Globus pallidus (tissue), 1 donor: ENCODE results near the gene SIGLEC9.

ENCODE experiments used
- DNase-seq: peaks from one replicate; pipeline ENCODE4 v3.0.0-alpha.2; 2015; ENCODE audit warnings: low spot score

The SIGLEC9 gene

DNA sequence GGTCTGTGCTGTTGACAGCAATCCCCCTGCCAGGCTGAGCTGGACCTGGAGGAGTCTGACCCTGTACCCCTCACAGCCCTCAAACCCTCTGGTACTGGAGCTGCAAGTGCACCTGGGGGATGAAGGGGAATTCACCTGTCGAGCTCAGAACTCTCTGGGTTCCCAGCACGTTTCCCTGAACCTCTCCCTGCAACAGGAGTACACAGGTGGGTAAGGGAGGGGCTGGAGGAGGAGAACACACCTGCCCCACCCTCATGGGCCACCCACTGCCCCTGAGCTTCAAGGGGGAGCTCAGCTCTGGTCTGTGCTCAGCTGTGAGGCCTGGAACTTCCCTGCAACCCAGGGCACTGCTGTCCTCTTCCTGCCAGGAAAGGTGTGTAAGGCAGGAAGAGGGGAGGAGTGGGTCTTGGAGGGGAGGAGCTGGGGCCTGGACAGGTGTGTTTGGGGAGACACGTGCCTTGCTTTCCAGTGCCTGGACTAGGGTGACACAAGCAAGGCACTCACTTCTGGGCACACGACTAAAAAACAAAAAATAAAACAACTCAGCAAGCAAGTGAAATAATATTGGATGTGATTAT, 21.3 kb downstream of the SIGLEC9 start:
- DNase-seq: no peak

DNA sequence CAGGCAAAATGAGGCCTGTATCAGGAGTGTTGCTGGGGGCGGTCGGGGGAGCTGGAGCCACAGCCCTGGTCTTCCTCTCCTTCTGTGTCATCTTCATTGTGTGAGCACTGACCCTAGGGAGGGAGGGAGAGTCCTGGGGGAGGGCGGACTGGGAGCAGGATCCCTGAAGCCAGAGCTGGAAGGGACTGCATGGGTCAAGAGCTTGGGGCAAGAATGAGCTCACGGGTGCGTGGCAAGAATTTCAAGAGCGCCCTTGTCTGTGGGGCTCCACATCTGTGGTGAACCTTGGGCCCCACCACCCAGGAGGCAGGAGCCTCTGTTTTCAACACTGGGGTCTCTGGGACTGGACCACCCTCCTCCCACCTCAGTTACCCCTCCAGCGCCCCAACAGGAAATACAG, 22.0 kb downstream of the SIGLEC9 start:
- DNase-seq: no peak

DNA sequence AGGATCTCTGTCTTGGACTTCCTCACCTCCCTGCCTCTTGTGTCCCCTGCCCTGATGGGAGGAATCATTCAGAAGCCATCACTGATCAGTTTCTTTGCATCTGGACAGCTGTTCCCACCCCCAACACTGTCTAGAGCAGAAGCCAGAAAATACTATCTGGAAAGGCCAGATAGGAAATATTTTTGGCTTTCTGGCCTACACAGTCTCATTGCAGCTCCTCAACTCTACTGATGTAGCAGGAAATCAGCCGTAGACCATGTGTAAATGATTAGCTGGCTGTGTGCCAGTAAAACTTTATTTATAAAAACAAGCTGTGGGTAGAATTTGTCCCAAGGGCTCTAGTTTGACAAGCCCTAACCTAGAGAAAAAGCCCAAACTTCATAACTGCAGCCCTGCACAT, 23.0 kb downstream of the SIGLEC9 start:
- DNase-seq: no peak

DNA sequence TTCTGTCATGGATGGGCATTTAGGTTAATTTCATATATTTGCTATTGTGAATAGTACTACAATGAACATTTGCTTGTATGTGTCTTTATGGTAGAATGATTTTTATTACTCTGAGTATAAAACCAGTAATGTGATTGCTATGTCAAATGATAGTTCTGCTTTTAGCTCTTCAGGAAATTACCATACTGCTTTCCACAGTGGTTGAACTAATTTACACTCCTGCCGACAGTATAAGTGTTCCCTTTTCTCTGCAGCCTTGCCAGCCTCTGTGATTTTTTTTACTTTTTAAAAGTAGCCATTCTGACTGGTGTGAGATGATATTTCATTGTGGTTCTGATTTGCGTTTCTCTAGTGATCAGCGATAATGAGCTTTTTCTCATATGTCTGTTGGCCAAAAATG, 23.9 kb downstream of the SIGLEC9 start:
- DNase-seq: no peak

DNA sequence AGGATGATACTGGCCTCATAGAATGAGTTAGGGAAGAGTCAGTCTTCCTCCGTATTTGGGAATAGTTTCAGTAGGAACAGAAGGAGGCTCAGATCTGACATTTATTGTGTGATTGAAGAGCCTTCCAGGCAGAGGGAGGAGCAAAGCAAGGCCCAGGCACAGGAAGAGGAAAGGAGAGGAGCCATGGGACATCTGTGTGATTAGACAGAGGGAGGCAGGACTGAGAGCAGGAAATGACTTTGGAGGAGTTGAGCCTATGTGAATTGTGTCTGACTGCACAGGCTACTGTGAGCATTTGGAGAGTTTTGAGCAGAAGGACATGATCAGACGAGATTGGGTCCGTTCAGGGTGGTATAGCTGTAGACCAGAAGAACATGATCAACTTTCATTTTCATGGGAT, 25.9 kb downstream of the SIGLEC9 start:
- no peak for DNase-seq

DNA sequence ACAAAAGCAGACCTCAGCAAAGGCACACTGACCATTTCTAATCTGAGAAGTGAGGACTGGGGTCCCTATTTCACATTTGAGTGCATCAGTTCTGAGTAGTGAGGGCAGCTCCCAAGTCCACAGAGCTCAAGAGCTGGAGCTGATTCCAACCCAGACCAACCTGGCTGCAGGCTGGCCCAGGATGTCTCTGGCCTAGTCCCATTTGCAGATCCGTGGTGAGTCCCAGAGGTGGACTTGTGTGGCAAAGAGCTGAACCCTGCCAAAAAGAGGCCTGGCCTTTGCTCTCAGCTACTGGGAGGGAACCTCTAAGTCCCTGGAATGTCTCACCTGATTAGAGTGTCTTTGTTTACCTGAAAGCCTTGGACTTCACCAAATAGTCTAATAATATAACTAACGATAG, 32.0 kb downstream of the SIGLEC9 start:
- DNase-seq: no peak

DNA sequence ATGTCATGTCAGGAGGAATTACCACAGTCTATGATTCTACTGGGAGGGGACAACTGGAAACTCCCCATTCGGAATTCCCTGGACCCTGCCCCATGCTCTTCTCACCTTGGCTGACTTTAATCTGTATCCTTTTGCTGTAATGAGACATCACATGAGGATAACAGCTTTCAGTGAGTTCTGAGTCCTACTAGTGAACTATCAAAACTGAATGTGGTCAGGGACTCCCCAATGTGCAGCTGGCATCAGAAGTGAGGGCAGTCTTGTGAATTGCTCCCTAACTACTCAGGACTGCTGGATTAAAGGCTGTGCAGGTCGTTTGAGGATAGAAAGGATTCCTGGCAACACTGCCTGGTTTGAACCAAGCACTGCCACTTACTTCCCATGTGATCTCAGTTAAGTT, 32.6 kb downstream of the SIGLEC9 start:
- no peak for DNase-seq

DNA sequence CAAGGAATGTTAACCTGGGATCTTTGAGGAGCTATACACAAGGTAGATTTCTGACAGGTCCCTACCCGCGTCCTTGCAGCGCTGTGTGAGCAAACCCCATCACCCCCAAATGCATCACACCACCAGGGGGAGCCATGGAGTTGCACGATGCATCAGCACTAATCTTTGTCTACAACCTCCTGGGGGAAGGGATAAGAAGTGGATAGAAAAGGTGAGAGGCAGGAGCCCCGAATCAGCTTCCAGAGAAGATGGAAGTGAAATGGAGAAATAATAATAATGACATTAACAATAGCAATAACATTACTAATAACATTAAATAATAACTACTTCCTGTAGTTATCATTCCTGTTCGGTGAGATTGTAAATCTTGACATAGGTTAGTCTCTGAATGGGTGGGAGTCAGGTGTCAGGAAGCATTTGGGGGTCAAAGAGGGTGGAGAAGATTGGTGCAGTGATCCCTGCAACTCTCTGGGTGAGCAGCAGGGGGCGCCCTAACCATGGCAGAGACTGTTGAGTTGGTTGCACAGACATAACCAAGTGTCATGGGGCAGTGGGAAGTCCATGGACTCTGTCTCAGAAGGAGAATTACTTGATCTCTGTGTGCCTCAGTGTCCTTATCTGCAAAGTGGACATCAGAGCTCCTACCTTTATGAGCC, 33.9 kb downstream of the SIGLEC9 start:
- no peak for DNase-seq

DNA sequence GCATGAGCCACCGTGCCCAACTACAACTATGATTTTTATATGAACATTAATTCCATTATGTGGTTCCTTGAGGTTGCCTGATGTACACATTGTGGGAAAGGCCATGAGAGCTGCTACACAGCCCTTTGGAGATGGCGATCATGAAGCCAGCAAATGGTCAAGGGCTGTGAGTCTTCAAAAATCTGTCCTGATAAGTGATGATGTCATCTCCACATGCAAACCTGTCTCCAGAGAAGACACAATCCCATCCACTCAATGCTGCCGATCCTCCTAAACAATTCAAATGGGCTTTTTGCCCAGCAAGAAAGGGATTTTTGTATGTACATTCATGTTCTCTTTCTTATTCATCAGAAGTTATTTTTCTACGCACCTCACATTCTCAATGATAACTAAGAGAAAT, 35.0 kb downstream of the SIGLEC9 start:
- DNase-seq: no peak

DNA sequence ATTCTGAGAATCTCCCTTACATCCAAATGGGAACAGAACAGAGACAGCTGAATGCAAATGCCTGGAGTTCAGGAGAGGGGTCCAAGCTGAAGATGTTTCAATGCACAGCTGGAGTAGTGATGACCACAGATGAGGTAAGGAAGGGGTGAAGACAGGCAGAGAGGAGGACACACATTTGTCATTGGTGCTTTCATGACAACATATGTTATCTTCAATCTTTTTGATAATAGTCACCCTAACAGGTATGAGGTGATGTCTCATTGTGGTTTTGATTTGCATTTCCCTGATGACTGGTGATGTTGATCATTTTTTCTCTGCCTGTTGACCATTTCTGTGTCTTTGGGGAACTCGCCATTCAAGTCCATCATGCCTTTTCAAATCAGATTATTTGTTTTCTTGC, 36.6 kb downstream of the SIGLEC9 start:
- no peak for DNase-seq

DNA sequence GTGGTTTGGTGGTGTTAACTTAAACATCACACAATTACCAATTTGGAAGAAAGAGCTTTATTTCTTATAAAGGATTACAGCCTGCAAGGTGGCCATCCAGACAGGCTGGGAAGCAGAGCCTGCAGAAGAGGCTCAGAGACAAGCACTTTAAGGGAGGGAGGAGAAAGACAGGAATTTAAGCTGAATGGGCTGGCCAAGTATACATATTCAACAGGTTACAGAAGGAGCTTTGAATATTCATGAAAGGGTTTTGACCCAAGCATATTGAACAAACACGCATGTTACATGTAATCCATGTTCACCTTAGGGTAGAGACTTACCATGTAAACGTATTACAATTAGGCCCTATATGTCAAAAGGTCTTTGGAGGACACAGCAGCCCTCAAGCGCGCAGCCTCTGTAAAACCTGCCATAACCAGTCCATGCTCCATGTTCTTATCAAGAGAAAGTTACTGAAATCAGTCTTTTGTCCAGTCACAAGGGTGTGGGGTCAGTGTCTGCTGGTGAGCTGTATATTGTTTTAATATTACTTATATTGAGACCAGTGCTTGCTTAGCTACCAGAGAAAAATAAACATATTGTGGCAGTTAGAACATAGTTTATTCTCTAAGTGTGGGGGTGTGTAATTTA, 37.3 kb downstream of the SIGLEC9 start:
- no peak for DNase-seq

DNA sequence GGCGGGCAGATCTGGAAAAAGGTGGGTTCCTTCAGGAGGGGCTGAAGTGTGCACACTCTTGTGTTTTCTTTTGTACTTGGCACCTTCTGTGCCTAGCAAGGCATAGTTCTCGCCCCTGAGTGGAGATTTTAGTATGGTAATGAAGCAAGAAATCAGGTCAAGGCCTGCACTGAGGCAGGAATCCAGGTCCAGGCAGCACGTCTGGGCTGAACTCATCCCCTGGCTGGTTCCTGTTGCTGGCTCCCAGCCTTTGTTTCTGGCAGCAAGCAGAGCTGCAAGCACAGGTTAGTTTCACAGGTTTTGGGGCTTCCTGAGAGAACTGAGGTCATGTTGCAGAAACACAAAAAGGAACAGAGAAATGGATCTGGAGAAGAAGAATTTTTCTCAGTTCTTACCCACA, 38.6 kb downstream of the SIGLEC9 start:
- no peak for DNase-seq

DNA sequence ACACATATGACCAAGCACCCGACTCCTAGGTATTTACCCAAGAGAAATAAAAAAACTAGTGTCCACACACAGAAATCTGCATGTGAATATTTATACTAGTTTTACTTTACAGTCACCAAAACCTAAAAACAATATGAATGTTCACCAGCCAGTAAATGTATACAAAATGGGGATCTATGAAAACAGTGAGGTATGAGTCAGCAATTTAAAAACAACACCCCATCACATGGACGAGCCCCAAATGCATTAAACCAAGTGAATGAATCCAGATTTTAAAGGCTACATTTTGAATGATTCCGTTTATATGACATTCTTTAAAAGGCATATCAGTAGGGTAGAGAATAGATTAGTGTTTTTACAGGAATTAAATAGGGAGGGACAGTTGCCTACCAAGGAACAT, 39.5 kb downstream of the SIGLEC9 start:
- DNase-seq: no peak

DNA sequence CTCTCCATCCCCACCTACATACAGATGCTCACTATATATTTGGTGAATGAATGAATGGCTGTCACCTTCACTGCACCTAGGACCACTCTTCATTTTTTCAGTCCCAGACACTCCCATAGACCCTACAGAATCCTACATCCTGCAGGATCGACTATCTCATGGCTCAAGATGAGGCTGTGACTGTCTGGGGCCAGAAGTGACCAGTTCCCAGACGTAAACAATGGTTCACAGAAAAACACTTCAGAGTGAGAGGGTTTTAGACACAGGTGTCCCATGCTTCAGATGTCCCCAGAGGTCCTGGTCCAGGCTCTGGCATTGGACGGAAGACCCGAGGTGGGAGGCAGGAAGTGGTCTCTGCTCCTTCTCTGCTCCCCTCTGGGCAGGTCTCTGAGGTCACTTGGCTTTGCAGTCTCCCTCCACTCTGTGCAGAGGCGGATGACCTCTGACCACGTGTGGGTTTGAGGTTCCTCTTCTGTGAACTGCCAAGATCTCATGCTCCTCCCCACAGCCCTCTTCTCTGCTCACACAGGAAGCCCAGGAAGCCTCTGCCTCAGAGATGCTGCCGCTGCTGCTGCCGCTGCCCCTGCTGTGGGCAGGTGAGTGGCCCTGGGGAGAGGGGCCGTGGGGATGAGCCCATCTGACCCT, 42.3 kb downstream of the SIGLEC9 start:
- peak; percentile 40 for DNase-seq

DNA sequence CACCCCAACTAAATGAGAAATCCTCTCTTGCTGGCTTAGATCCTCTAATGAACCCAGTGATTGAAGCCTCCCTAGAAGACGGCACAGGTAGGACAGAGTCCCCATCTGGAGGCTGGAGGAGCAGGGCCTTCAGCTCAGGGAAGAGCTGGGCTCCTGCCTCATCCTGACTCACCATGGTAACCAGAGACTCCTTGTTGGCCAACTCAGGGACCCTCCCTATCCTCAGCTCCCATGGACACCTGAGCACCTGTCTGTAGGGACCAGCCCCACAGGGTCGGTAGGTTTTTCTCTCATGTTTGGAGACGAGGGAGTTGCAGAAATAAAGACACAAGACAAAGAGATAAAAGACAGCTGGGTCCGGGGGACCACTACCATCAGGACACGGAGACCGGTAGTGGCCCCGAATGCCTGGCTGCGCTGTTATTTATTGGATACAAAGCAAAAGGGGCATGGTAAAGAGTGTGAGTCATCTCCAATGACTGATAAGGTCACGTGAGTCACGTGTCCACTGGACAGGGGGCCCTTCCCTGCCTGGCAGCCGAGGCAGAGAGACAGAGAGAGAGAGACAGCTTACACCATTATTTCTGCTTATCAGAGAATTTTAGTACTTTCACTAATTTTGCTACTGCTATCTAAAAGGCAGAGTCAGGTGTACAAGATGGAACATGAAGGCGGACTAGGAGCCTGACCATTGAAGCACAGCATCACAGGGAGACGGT, 44.0 kb downstream of the SIGLEC9 start:
- no peak for DNase-seq

DNA sequence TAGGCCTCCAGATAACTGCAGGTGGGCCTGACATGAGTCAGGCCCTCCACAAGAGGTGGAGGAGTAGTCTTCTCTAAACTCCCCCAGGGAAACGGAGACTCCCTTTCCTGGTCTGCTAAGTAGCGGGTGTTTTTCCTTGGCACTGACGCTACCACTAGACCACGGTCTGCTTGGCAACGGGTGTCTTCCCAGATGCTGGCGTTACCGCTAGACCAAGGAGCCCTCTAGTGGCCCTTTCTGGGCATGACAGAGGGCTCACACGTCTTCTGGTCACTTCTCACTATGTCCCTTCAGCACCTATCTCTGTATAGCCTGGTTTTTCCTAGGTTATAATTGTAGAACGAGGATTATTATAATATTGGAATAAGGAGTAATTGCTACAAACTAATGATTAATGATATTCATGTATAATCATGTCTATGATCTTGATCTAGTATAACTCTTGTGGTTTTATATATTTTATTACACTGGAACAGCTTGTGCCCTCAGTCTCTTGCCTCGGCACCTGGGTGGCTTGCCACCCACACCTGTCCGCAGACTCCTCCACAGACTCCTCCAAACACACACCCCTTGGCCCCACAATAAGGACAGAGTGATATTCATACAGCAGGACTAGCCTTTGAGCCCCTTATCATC, 44.7 kb downstream of the SIGLEC9 start:
- peak; percentile 49 for DNase-seq

DNA sequence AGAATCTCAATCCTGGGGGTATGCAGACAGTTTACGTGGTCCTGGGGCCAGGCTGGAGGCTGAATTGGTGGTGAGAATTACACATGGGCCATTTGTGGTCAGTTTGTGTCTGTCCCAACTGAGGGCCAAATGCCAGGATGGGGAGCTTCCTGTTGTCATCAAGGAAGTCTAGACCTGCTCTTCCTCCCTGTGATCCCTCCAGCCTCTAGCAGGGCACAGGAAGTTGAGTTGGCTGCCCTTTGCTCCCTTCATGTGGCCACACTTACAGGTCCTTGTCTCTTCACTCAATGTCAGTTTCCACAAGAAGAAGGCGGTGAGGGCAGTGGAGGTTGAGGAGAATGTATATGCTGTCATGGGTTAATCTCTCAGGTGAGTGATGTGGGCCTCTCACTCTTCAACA, 47.5 kb downstream of the SIGLEC9 start:
- DNase-seq: no peak

DNA sequence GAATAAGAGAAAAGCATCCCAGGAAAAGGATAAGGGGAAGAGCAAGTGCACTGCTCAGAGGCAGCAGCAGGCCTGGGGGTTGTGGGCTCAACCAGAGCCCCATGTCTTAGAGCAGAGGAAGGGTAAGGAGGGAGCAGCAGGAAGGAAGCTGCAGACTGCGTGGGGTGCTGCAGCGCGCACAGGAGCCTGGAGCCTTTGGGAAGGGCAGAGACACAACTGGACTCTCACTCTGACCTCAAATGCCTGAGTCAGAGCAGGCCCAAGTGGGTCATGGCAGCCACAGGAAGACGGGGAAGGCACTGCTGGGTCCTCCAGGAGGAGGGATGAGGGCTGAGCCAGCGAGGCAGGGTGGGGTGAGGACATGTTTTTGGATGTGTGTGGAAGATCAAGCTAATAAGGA, 49.0 kb downstream of the SIGLEC9 start:
- DNase-seq: no peak

DNA sequence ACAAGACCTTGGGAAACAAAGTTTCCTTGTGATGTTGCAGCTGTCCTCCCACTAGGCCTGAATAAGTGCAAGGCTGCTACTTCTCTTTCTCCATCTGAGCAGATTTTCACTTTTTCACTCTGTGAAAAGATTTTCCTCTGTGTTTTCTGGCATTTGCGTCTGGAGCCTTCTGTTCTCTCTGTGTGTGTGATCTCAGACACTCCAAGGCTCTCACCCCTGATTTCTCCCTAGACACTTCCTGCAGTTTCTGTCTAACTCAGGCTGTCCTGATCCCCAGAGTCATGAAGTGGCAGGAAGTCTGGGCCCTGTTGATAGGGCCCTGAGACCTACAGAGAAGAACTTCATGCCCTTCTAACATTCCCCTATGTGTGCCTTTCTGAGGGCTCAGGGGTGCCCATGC, 54.5 kb downstream of the SIGLEC9 start:
- DNase-seq: no peak
